Pancreas (tissue), 10 donors: ENCODE measurements around the gene CILP2. TPM values are rescaled to one million over a fixed set of nuclear protein-coding genes. Genes with fewer than 3 reads are reported as not detected.

ENCODE experiments used
- ATAC-seq, 4 donors: fragments of 200-7000 bp; cut with Tn5 transposase; one replicate each; pipeline versions ENCODE4 v1.8.0 to v1.9.1; 2020; ENCODE audit warnings: mild to moderate bottlenecking in 4 of 4, moderate library complexity in 4 of 4
- DNase-seq, 6 donors: peaks; one replicate each; pipeline ENCODE4 v3.0.0-alpha.2; 2020
- FAIRE-seq: peaks from 2 replicates; lab custom pipeline; 2012; peaks lifted over from hg19 to GRCh38; lab: Jason Lieb, UNC
- H3K27ac ChIP-seq, 4 donors: fragments of 200-600 bp; sonication (generic); 1 replicate in 3 of 4; 2 replicates in 1 of 4; pipeline versions ENCODE4 v1.5.0 to v1.8.0; 2020
- H3K27me3 ChIP-seq, 4 donors: fragments of 200-600 bp; one replicate each; pipeline ENCODE4 v1.8.0; 2021
- H3K36me3 ChIP-seq, 3 donors: fragments of 200-600 bp; sonication (generic) in 1 of 3; one replicate each; pipeline versions ENCODE4 v1.5.0 to v1.8.0; 2020 to 2021
- H3K4me1 ChIP-seq, 3 donors: fragments of 200-600 bp; one replicate each; pipeline ENCODE4 v1.8.0; 2021
- H3K4me3 ChIP-seq, 4 donors: fragments of 200-600 bp; sonication (generic) in 2 of 4; one replicate each; pipeline versions ENCODE4 v1.5.0 to v1.8.0; 2020 to 2021
- H3K9me3 ChIP-seq, 4 donors: fragments of 200-600 bp; one replicate each; pipeline ENCODE4 v1.8.0; 2021
- CTCF ChIP-seq, 4 donors: fragments of 200-600 bp; sonication (generic) in 3 of 4; IDR thresholded peaks; one replicate each; pipeline versions ENCODE4 v1.5.0 to v1.8.0; 2021; ENCODE audit warnings: antibody characterized with exemption in 4 of 4
- WGBS, 2 donors: extraction: QIAGEN DNeasy Blood & Tissue Kit; methylation state at CpG; one replicate each; pipeline ENCODE4 v1.1.7; 2013; 5-methylcytosine and 5-hydroxymethylcytosine counted together
- intact Hi-C, 3 donors: fragments of 100-400 bp; cut with DNase I; formaldehyde crosslinking; loops; one replicate each; pipeline versions ENCODE4 v1.11.1 to v1.14.2; 2022
- polyA plus RNA-seq, 2 donors: library from polyadenylated mRNA; stranded (reverse); fragments of 200-250 nt; gene quantifications; one replicate each; pipeline ENCODE4 v1.2.3, GENCODE V29; 2013
- total RNA-seq, 6 donors: library from RNA; stranded (reverse); fragmentation: NEBNext Ultra II Directional in 4 of 6; extraction: Animal tissue kit (Norgen Biotek cat#: 25700) in 4 of 6; gene quantifications; one replicate each; pipeline versions ENCODE4 v1.2.1 to v1.2.4, GENCODE V29; 2021 to 2023
- donor health status: healthy with polysubstance abuse.
- donor health status: DM: no; HTN: no; CAD: no; lungs with moderate emphysema.
- donor health status: DM: no; HTN: no; CAD: no.
- donor health status: control.
- donor health status: control.
- donor health status: Bipolar disorder and iron deficiency.
- donor health status: DM: yes; HTN: yes; CAD: no.
- donor health status: DM: no; HTN: no; CAD: no.
- donor health status: DM: no; HTN: no; CAD: no.
- donor health status: DM: yes; HTN: yes; CAD: no.

CILP2 gene
- total and polyA plus RNA-seq, 8 donors: 0.12 to 1.4 TPM; not detected in 6

- peak in 1 of 4 donors; percentile 38 for ATAC-seq
- H3K4me1 ChIP-seq: no peaks in the 10 kb centered on the region
- TF ChIP-seq CTCF (IDR thresholded peaks at IDR 0.05): no peak
- 36 to 37% methylated on average over 8 of the region's 8 CpGs for WGBS, 2 donors
- H3K27ac ChIP-seq: no peak overlapping the region
- H3K9me3 ChIP-seq: no peaks in the 10 kb centered on the region
- H3K27me3 ChIP-seq: no peaks in the 10 kb centered on the region
- intact Hi-C loops: no loop called here
- H3K36me3 ChIP-seq: no peaks in the 10 kb centered on the region
- DNase-seq: no peak
- no peak overlapping the region for H3K4me3 ChIP-seq
- no peak for FAIRE-seq
Measured at GRCh38 chr19:19550485-19550929, 12.4 kb downstream of the CILP2 start.

- DNase-seq (no peak), ATAC-seq (no peak), FAIRE-seq (no peak)
- Histone ChIP-seq H3K36me3 (no peaks in the 10 kb centered on the region), H3K9me3 (no peaks in the 10 kb centered on the region), H3K4me3 (no peak overlapping the region), H3K4me1 (no peaks in the 10 kb centered on the region), H3K27me3 (no peaks in the 10 kb centered on the region), H3K27ac (no peak overlapping the region)
- intact Hi-C loops: no loop called here
- 76 to 80% methylated on average over 10 of the region's 10 CpGs for WGBS, 2 donors
- no peak for TF ChIP-seq CTCF (IDR thresholded peaks at IDR 0.05)
Measured at GRCh38 chr19:19550972-19551852, 13.1 kb downstream of the CILP2 start.

GRCh38 chr19:19551853-19552192, 13.8 kb downstream of the CILP2 start:
- H3K9me3 ChIP-seq: no peaks in the 10 kb centered on the region
- no peak for DNase-seq
- no peak overlapping the region for H3K27ac ChIP-seq
- no peak for FAIRE-seq
- no peaks in the 10 kb centered on the region for H3K36me3 ChIP-seq
- no peak for ATAC-seq
- no peak overlapping the region for H3K4me3 ChIP-seq
- H3K4me1 ChIP-seq: no peaks in the 10 kb centered on the region
- intact Hi-C loops: no loop called here
- 80 to 83% methylated on average over 14 of the region's 14 CpGs for WGBS, 2 donors
- H3K27me3 ChIP-seq: no peaks in the 10 kb centered on the region
- no peak for TF ChIP-seq CTCF (IDR thresholded peaks at IDR 0.05)

GRCh38 chr19:19552798-19553197, 14.7 kb downstream of the CILP2 start:
- no peaks in the 10 kb centered on the region for H3K36me3 ChIP-seq
- TF ChIP-seq CTCF (IDR thresholded peaks at IDR 0.05): peak; percentile 18 to 32 (median 30)
- H3K9me3 ChIP-seq: no peaks in the 10 kb centered on the region
- WGBS, 2 donors: 39 to 46% methylated on average over 6 of the region's 6 CpGs
- H3K27ac ChIP-seq: no peak overlapping the region
- peak in 3 of 4 donors; percentile 43 to 62 (median 50) for ATAC-seq
- DNase-seq: no peak
- no peak for FAIRE-seq
- H3K27me3 ChIP-seq: no peaks in the 10 kb centered on the region
- no peaks in the 10 kb centered on the region for H3K4me1 ChIP-seq
- no peak overlapping the region for H3K4me3 ChIP-seq
- intact Hi-C loops: no loop called here

- H3K4me1 ChIP-seq: no peaks in the 10 kb centered on the region
- H3K9me3 ChIP-seq: no peaks in the 10 kb centered on the region
- ATAC-seq (no peak), FAIRE-seq (no peak), DNase-seq (no peak)
- no peak overlapping the region for H3K4me3 ChIP-seq
- no peaks in the 10 kb centered on the region for H3K27me3 ChIP-seq
- H3K36me3 ChIP-seq: no peaks in the 10 kb centered on the region
- H3K27ac ChIP-seq: no peak overlapping the region
- TF ChIP-seq CTCF (IDR thresholded peaks at IDR 0.05): no peak
- intact Hi-C loops: no loop called here
- WGBS, 2 donors: 74 to 82% methylated on average over 10 of the region's 10 CpGs
Measured at GRCh38 chr19:19553670-19554069, 15.6 kb downstream of the CILP2 start.
